Measurements from ENCODE around the gene SPATA25.
"Not testable (repeated sequence)": the region's sequence is repeated elsewhere in the genome, so short reads cannot be mapped to it uniquely, and the experiment has no call there.

SPATA25 gene

DNA sequence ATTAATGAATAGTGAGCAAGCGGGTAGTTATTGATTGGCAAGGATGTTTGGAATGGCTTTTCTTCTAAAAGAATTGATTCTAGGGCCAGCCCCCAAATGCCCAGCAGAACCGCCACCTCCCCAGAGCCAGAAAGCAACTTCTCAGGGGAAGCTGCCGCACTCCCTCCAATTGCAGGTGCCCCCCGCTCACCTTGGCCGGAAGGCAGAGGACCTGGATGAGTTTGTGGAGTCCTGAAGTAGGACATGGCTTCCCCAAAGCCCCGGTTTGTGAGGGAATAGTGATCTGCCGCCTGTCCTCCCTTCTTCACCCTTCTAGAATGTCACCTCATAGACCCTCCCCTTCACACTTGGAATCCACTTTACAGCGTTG is at the start of gene SPATA25:
TSS of gene SPATA25 (minus strand) at position 277 of the 370 bp plus-strand sequence. CDS start at position 245, 32 bp downstream.
- no peak for DNase-seq (ENCODE audit: low spot score)

- DNase-seq (ENCODE audit: low spot score): no peak
Measured at GRCh38 chr20:45935416-45936046, 48.1 kb upstream of the SPATA25 start.

DNA sequence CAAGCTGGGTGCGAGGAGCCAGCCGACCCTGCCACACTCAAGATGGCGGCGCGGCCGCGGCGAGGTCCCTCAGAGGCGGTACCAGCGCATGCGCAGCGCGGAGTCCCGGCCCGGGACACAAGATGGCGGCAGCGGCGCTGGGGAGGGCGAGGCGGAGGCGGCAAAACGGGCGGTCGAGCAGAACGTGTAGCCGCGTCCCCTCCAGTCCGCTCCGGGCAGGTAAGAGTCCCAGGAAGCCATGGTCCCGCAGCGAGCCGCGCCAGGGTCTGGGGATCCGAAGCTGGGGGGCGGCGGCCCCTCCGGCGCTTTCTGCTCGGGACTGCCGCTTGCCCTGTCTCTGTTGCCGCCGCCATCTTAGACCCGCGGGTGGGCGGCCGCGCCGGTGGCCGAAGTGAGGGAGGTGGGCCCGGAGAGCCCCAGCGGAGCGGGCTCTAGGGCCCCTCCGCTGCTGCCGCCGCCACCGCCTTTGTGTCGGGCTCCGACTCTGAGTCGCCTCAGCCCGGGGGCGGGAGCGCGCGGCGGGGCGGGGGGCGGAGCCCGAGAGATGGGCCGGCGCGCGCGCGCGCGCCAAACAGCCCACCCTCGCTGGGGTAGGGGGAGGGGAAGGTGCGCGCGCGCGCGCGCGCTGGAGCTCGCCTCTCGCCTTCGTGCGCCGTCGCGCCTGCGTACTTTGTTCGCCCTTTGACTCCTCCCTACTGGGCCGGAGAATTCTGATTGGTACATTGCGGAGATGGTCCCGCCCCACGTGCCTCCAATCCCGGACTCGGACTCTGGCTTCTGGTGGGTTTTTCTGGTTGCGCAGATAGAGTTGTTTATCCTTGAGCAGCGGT is 47.4 kb upstream of the SPATA25 start, which contains the start of gene PCIF1:
TSS of gene PCIF1 (plus strand) at position 98 of the 830 bp plus-strand sequence. CDS start 4,317 bp downstream, outside the sequence.
- peak; percentile 98 for DNase-seq (ENCODE audit: low spot score)

GRCh38 chr20:45934046-45934585 is 46.7 kb upstream of the SPATA25 start:
- peak; percentile 57 for DNase-seq (ENCODE audit: low spot score)

DNA sequence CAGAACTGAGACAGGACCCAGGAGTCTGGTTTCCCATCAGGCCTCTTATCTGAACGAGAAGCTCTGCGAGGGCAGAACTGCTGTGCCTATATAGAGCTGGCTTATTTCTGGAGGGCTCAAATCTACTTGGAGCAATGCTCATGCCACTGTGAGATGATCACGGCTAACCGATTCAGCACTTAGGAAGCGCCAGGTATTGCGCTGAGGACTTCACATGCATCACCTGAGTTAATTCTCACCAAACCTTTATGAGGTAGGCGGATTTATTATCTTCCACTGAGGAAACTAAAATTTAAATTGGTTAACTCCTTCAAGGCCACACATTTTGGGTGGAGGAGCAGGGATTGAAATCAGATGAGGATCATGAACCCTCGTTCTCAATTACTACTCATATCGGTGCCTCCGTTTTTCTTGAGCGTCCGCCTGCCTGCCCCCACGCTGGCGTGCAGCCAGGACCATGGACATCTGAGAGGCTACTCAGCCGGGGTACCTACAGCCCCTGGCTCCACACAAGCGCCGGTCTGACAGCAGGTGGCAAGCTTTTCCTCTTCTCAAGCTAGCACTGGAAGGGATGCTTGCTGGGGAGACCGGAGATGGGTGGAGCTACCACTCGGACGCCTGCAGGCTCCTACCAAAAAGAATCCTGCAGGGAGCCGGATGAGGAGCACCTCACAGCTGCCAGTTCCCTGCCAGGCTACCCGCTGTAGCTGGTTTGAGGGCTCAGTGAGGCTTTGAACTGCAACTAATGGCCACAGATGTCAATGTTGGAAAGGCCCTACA is 46.0 kb upstream of the SPATA25 start:
- DNase-seq (ENCODE audit: low spot score): peak; percentile 80

- not testable (repeated sequence) for DNase-seq (ENCODE audit: low spot score)
Measured at GRCh38 chr20:45931680-45932079, 44.3 kb upstream of the SPATA25 start.

DNA sequence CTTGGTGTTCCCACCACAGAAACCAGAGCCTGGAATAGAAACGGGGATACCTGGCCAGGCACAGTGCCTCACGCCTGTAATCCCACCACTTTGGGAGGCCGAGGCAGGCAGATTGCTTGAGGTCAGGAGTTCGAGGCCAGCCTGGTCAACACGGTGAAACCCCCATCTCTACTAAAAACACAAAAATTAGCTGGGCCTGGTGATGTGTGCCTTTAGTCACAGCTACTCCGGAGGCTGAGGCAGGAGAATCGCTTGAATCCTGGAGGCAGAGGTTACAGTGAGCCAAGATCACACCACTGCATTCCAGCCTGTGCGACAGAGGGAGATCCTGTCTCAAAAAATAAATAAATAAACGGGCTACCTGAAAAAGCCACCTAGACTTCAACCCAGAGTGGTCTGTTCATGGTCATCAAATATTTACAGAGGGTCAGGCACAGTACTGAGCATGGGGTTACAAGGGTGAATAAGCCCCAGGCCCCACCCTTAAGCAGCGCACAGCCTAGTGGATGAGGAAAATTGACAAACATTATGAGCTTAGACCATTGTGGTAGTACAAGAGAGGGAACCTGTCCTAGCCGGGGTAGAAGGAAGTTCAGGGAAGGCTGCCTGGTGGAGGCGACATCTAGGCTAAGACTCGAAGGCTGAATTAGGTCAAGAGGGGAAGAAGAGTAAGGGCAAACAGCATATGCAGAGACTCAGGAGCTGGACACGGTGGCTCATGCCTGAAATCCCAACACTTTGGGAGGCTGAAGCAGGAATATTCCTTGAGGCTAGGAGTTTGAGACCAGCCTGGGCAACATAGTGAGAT is 39.9 kb upstream of the SPATA25 start:
- no peak for DNase-seq (ENCODE audit: low spot score)

- no peak for DNase-seq (ENCODE audit: low spot score)
Measured at GRCh38 chr20:45926731-45927070, 39.3 kb upstream of the SPATA25 start.

DNA sequence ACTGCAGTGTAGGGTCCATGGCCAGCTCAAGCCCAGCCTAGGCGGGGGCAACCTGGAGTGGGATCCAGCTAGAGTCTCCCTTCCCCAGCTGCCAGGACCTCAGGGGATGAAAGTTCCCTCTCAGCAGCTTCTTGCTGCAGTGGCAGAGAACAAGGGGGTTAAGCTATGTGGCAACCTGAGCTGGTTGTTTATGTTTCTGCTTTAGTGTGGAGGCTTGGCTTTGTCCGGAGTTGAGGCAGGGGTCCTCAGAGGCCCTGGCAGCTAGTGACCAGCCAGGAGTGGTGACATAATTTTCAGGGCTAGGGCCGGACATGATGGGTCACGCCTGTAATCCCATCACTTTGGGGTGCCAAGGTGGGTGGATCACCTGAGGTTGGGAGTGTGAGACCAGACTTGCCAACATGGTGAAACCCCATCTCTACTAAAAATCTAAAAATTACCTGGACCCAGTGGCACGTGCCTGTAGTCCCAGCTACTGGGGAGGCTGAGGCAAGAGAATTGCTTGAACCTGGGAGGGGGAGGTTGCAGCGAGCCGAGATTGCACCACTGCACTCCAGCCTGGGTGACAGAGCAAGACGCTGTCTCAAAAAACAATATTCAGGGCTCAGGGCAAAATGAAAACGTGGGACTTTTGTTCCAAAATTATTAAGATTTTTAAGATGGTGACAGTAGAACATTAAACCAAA is 38.5 kb upstream of the SPATA25 start:
- no peak for DNase-seq (ENCODE audit: low spot score)

GRCh38 chr20:45924391-45925261 is 37.2 kb upstream of the SPATA25 start:
- DNase-seq (ENCODE audit: low spot score): no peak

DNA sequence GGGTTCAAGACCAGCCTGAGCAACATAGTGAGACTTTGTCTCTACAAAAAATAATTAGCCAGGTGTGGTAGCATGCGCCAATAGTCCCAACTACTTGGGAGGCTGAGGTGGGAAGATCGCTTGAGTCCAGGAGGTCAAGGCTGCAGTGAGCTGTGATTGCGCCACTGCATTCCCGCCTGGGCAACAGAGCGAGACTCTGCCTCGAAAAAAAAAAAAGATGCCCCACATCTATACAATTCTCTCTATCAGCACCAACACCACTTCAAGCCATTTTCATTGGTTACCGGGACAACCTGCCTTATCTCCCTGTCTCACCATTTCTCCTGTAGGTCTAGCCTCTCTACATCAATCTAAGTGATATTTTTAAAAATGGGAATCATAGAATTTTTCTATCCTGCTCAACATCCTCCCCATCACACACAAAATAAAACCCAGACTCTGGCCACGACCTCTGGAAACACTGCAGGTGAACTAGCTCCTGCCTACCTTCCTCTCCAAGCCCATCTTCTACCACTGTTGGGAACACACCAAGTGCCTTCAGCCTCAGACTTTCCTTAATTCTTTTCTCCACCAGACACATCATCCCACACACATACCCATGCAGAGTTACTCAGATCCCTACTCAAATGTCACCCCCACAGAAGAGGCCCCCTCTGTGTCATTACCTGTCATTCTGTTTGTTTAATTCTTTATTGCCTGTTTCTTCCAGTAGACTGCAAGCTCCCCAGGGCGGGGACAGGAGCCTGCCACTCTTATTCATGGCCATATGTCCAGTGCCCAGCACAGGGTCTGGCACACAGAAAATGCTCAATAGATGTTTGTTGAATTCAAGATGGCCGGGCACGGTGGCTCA is 34.1 kb upstream of the SPATA25 start:
- no peak for DNase-seq (ENCODE audit: low spot score)

DNA sequence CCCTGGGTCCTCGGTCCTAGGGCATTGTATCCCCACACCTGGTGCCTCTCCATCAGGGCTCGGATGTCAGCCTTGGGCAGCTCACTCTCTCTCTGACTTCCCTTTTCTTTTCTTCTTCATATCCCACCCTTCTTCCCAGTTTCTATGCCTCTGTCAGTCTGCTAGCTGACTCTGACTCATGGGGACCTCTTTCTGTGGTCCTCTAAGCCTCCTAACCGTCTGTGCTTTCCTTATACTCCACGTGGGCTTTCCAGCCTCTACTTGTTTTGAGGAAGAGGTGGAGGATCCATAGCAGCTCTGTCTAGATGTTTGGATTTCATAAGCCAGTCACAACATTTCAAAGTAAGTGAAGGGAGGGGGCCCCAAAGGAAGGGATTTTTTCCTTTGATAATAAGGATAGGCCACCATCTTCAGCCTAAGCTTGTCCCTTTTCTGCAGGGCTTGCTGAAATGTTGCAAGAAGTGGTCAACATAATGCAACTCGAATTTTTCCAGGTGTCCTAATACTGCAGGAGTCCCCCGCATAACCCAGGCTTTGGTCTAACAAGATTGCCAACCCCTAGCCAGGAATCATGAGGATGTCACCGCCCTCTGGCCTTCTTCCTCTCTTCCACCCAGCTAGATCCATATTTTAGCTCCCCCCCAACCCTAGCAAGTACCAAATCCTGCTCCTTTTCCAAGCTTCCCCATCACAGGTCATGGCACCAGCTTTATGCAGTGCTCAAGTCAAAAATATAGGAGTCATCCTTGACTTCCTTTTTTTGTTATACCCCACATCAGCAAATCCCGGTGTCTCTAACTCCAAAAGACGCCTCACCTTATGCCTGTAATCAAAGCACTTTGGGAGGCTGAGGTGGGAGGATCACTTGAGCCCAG is 33.3 kb upstream of the SPATA25 start:
- no peak for DNase-seq (ENCODE audit: low spot score)

DNA sequence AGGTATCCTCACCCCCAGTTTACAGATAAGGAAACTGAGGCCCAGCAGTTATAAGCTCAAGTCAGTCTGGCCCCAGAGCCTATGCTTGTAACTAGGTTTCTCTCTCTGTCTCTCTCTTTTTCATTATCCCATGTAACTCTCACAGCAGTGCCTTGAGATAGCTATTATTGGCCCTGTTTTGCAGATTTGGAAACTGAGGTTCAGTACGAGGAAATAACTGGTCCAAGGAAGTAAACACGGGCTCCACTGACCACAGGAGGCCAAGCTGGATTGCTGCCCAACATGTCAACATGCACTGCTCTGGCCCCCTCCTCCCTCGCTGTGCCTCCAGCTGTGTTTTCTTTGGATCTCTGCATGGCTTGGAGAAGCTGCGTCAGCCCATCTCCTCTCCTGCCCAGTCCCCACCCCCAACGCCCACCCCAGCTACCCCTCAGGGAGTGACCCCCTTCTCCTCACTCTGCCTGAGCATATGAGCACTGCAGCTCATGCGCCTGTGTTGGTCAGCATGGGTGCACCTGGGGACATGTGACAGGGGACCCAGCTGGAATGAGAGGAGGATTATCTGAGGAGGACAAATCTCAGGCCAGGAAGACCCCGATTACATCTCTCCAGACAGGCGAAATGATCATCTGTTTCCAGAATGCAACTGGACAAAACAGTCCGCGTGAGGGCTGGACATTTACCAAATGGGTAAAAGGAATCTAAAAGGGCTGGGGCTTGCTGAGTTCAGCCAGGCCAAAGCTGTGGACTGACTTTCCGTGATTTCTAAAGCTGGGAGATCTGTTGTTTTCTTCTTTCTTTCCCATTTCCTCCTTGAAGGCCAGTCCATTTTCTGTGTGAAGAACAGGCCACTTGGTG is 32.3 kb upstream of the SPATA25 start:
- no peak for DNase-seq (ENCODE audit: low spot score)

- DNase-seq (ENCODE audit: low spot score): no peak
Measured at GRCh38 chr20:45918779-45919537, 31.5 kb upstream of the SPATA25 start.

DNA sequence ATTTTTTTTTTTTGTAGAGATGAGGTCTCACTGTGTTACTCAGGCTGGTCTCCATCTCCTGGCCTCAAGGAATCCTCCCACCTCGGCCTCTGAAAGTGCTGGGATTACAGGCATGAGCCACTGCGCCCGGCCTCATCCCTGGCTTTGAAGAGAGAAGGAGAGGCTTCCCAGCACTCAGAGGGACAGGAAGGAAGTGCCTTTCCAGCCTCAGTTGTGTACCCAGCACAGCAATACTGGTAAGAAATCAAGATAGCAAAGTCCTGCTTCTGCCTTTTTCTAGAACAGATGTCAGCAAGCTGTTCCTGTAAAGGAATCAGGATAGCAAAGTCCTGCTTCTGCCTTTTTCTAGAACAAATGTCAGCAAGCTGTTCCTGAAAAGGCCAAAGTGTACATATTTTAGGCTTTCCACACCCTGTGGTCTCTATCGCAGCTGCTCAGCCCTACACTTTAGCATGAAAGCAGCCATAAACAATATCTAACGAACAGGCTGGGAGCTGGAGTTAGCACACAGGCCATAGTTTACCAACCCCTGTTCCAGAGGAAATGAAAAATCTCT is 30.8 kb upstream of the SPATA25 start:
- DNase-seq (ENCODE audit: low spot score): no peak

- DNase-seq (ENCODE audit: low spot score): no peak
Measured at GRCh38 chr20:45917790-45918141, 30.3 kb upstream of the SPATA25 start.
